Endothelial cell of umbilical vein (primary cell): ENCODE data around the gene MAST1. TPM values are rescaled to one million over a fixed set of nuclear protein-coding genes. Genes with fewer than 3 reads are reported as not detected.

ENCODE experiments used
- BruUV-seq: library from RNA; stranded (reverse); fragments of 400-500 nt; replicated peaks from 2 replicates; lab custom pipeline; 2021; lab: Mats Ljungman, UMichigan
- CTCF ChIA-PET: fragments of 300-600, 350-600 bp; sonication (Branson Sonifier 250); formaldehyde crosslinking; loops from one replicate; lab custom pipeline; 2021; ENCODE audit warnings: antibody characterized with exemption, inconsistent platforms; lab: Charles Lee
- POLR2A ChIA-PET: fragments of 300-600, 350-600 bp; sonication (Branson Sonifier 250); formaldehyde crosslinking; loops from one replicate; lab custom pipeline; 2021; ENCODE audit warnings: antibody characterized with exemption, inconsistent platforms; lab: Charles Lee
- DNase-seq: peaks from one replicate; pipeline ENCODE4 v3.0.0-alpha.2; 2011; ENCODE audit warnings: low read depth, low spot score
- FAIRE-seq: peaks from 2 replicates; lab custom pipeline; 2011; peaks lifted over from hg19 to GRCh38; lab: Jason Lieb, UNC
- H2AFZ ChIP-seq: 2 replicates; pipeline ENCODE4 v1.6.0; 2012; ENCODE audit warnings: low read depth, low read length, control low read depth, inconsistent platforms
- H3K27ac ChIP-seq: 2 replicates; pipeline ENCODE4 v1.5.1; 2011; ENCODE audit warnings: low read depth, mild to moderate bottlenecking, control low read depth, low read length, moderate library complexity; ENCODE audit not compliant: insufficient read depth
- H3K27me3 ChIP-seq, 2 experiments: 2 replicates each; pipeline versions ENCODE4 v1.6.0 to v1.6.1; 2011; ENCODE audit warnings: low read length in 2 of 2, mixed read lengths in 1 of 2; ENCODE audit not compliant: control insufficient read depth in 2 of 2, insufficient read depth in 2 of 2
- H3K36me3 ChIP-seq, 2 experiments: 2 replicates in 1 of 2; 3 replicates in 1 of 2; pipeline ENCODE4 v1.5.1; 2011; ENCODE audit warnings: low read length in 2 of 2, mild to moderate bottlenecking in 1 of 2, moderate library complexity in 1 of 2; ENCODE audit not compliant: control insufficient read depth in 2 of 2, insufficient read depth in 2 of 2; ENCODE audit errors: extremely low read depth in 1 of 2
- H3K4me1 ChIP-seq: 3 replicates; pipeline ENCODE4 v1.5.1; 2011; ENCODE audit warnings: mild to moderate bottlenecking, low read length; ENCODE audit not compliant: control insufficient read depth, insufficient read depth; ENCODE audit errors: extremely low read depth
- H3K4me2 ChIP-seq: 2 replicates; pipeline ENCODE4 v1.6.1; 2011; ENCODE audit warnings: low read length, control low read depth, mixed read lengths; ENCODE audit not compliant: insufficient read depth
- H3K4me3 ChIP-seq, 3 experiments: fragments of 200-600 bp in 1 of 3; sonication (generic), shearing (Covaris generic) in 1 of 3; replicated peaks in 1 of 3; 2 replicates each; pipeline ENCODE4 v1.5.1; 2011 to 2016; ENCODE audit warnings: control low read depth in 3 of 3, low read length in 3 of 3, mild to moderate bottlenecking in 2 of 3, inconsistent platforms in 1 of 3, low read depth in 1 of 3, moderate library complexity in 1 of 3; ENCODE audit not compliant: insufficient read depth in 1 of 3
- H3K79me2 ChIP-seq: 2 replicates; pipeline ENCODE4 v1.6.0; 2012; ENCODE audit warnings: low read length, inconsistent platforms; ENCODE audit not compliant: control insufficient read depth, insufficient read depth
- H3K9ac ChIP-seq: replicated peaks from 2 replicates; pipeline ENCODE3; 2011; ENCODE audit warnings: low read length, control low read depth; ENCODE audit not compliant: insufficient read depth; ENCODE audit errors: extremely low read depth
- H3K9me1 ChIP-seq: replicated peaks from 3 replicates; pipeline ENCODE4 v1.6.0; 2011; ENCODE audit warnings: mild to moderate bottlenecking, low read length; ENCODE audit not compliant: control insufficient read depth, insufficient read depth; ENCODE audit errors: extremely low read depth
- H3K9me3 ChIP-seq: replicated peaks from 2 replicates; pipeline ENCODE4 v1.5.1; 2012; ENCODE audit warnings: low read length, inconsistent platforms; ENCODE audit not compliant: control insufficient read depth, insufficient read depth
- H4K20me1 ChIP-seq: replicated peaks from 2 replicates; pipeline ENCODE3; 2011; ENCODE audit warnings: mild to moderate bottlenecking, low read length; ENCODE audit not compliant: control insufficient read depth, insufficient read depth; ENCODE audit errors: extremely low read depth
- EZH2 ChIP-seq: IDR thresholded peaks from 2 replicates; pipeline ENCODE4 v1.6.1; 2012; ENCODE audit warnings: borderline replicate concordance, low read depth, mild to moderate bottlenecking, moderate library complexity, low read length, inconsistent platforms; ENCODE audit not compliant: severe bottlenecking
- FOS ChIP-seq: IDR thresholded peaks from 2 replicates; pipeline ENCODE4 v1.6.1; 2011; ENCODE audit warnings: mild to moderate bottlenecking, low read length, moderate library complexity, borderline replicate concordance; ENCODE audit not compliant: insufficient read depth
- GATA2 ChIP-seq: IDR thresholded peaks from 2 replicates; pipeline ENCODE4 v1.7.0; 2011; ENCODE audit warnings: low read depth, mild to moderate bottlenecking, moderate library complexity, mixed read lengths, low read length; ENCODE audit not compliant: insufficient read length, insufficient read depth
- JUN ChIP-seq: IDR thresholded peaks from 2 replicates; pipeline ENCODE4 v1.6.1; 2011; ENCODE audit warnings: borderline replicate concordance, low read depth; ENCODE audit not compliant: insufficient read length, insufficient read depth
- MYC ChIP-seq: IDR thresholded peaks from one replicate; pipeline ENCODE4 v1.6.1; 2011; ENCODE audit warnings: mild to moderate bottlenecking, low read depth, low read length
- POLR2A ChIP-seq: IDR thresholded peaks from 2 replicates; pipeline ENCODE4 v1.6.1; 2012; ENCODE audit warnings: low read depth, mild to moderate bottlenecking, control low read depth, low read length
- POLR2AphosphoS5 ChIP-seq: IDR thresholded peaks from 2 replicates; pipeline ENCODE4 v1.6.1; 2012; ENCODE audit warnings: low read depth, mild to moderate bottlenecking, control low read depth, low read length, moderate library complexity; ENCODE audit not compliant: insufficient read depth
- dilution Hi-C: fragments of 300-500 bp; cut with MboI; formaldehyde crosslinking; loops from one replicate; pipeline ENCODE4 v1.15.0; 2019; ENCODE audit warnings: low sequenced_read_pairs; ENCODE audit not compliant: extremely low pct_ligation_motif_present
- intact Hi-C: fragments of 100-400 bp; cut with micrococcal nuclease; formaldehyde crosslinking; loops from one replicate; pipeline ENCODE4 v1.10.0; 2022
- polyA plus RNA-seq, 4 experiments: library from polyadenylated mRNA; depleted of rRNA in 3 of 4; stranded (reverse) in 3 of 4; unstranded in 1 of 4; fragments of >200 nt; gene quantifications; 2 replicates each; pipeline versions ENCODE4 v1.2.1 to v1.2.3, GENCODE V29; 2011 to 2012; ENCODE audit warnings: missing spikeins in 1 of 4
- total RNA-seq: library from RNA; stranded (reverse); gene quantifications from 2 replicates; pipeline ENCODE4 v1.2.3, GENCODE V29; 2021
- TF ChIP-seq, protein P1 (sequence below): IDR thresholded peaks from 2 replicates; pipeline ENCODE4 v1.6.1; 2011; ENCODE audit not compliant: insufficient read depth, insufficient read length
- TF ChIP-seq, protein P2 (sequence below), 2 donors: IDR thresholded peaks; 1 replicate in 1 of 2; 2 replicates in 1 of 2; pipeline ENCODE4 v1.5.1; 2011; ENCODE audit warnings: low read length in 2 of 2, mild to moderate bottlenecking in 2 of 2, moderate library complexity in 2 of 2, control low read depth in 1 of 2, inconsistent platforms in 1 of 2, low read depth in 1 of 2; ENCODE audit not compliant: insufficient read depth in 1 of 2; ENCODE audit errors: extremely low read depth in 1 of 2

Gene MAST1
- total and polyA plus RNA-seq, 2 donors (not counting 3 experiments of a cell fraction or from before 2014, with no cell fraction given), result 0.13 to 0.46 TPM

DNA sequence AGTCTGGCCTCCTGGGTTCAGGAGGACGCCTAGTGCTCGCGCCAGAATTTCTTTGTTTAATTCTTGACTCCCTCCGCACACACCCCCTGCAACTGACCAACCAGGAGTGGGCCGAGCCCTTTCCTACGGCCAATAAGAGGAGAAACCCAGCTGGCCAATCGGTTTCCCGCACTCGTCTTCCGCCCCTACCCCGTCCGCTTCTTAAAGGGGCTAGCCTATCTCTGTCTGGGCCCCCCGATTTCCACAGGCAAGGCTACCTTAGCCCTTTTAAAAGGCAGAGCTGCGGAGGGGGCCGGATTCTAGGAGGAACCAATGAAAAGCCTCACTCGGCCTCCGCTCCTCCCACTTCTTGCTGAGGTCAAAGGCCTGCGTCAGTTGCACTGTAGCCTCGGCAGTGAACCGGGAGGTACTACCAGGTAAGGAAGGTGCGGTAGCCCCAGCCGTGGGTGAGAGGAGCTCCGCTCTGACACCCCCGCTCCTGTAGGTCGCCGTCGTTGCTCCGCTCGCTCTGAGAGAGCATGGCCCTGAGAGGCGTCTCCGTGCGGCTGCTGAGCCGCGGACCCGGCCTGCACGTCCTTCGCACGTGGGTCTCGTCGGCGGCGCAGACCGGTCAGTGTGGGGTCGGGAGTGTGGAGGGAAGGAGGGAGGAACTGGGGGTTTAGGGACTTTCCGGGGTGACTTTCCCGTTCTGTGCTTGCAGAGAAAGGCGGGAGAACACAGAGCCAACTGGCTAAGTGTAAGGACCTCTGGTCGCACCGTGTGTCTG, 52.7 kb downstream of the MAST1 start, which contains the start of gene GCDH:
GCDH (plus strand) TSS at position 374 of the 766 bp plus-strand sequence; CDS start at position 519, 145 bp downstream.
- peak within 1 kb of the TSS; percentile 61 for H3K9ac ChIP-seq
- H3K4me3 ChIP-seq, result peak within 1 kb of the TSS; percentile 40 to 79 (median 68)
- peak within 1 kb of the TSS; percentile 86 for H3K4me2 ChIP-seq
- FAIRE-seq (peak; percentile 100), DNase-seq (peak; percentile 99)
- H4K20me1 ChIP-seq, result no peaks in the 10 kb centered on the region
- H3K36me3 ChIP-seq, result peaks cover 0 to under 1% of the 10 kb centered on the region in 2 experiments
- H3K9me3 ChIP-seq, result no peaks in the 10 kb centered on the region
- intact Hi-C loops, result loop anchor here (2.0 kb wide), 1 partner anchor 48 kb away; the partner anchor contains the start of gene CALR
- no peaks in the 10 kb centered on the region for H3K9me1 ChIP-seq
- H3K79me2 ChIP-seq, result no peaks in the 10 kb centered on the region
- POLR2A ChIA-PET, result interaction anchor here (0.5 to 1.1 kb wide), 5 partner anchors 9 to 205 kb away, joined by 3 to 8 read pairs (median 4); partner anchors contain the start of gene SYCE2
- BruUV-seq, result no TSS peak
- H2AFZ ChIP-seq, result peak within 1 kb of the TSS; percentile 97
- peak; percentile 47 for TF ChIP-seq POLR2AphosphoS5
- TF ChIP-seq JUN, result no peak
- no peak for TF ChIP-seq GATA2
- TF ChIP-seq EZH2, result no peak
- dilution Hi-C loops, result no loop called here
- peaks cover 10% of the 10 kb centered on the region for H3K4me1 ChIP-seq
- no peak within 1 kb of the TSS for H3K27ac ChIP-seq
- CTCF ChIA-PET, result interaction anchor here (0.8 to 2.1 kb wide), 6 partner anchors 9 to 74 kb away, joined by 3 to 12 read pairs (median 4); partner anchors contain the start of genes DNASE2 and FARSA
- H3K27me3 ChIP-seq, result peaks cover 5% of the 10 kb centered on the region in 2 experiments

DNA sequence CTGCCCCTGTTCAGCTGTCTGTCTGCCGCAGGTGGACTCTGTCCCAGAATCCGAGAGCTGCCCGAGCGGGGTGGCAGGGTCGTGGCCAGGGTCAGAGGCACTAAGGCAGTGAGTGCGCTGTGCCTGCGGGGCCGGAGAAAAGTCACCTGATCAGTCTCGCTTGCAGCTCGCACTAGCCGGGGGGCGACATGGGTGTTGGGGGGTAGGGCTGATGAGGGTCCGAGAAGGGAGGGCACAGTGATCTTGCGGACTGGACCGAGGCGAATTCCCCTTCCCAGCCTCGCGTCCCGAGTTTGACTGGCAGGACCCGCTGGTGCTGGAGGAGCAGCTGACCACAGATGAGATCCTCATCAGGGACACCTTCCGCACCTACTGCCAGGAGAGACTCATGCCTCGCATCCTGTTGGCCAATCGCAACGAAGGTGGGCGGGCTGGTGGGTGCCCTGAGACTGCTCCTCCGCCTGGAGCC, 53.3 kb downstream of the MAST1 start:
- H3K27me3 ChIP-seq, result peaks cover 0 to 2% of the 10 kb centered on the region in 2 experiments
- CTCF ChIA-PET, result interaction anchor here (0.8 to 2.1 kb wide), 6 partner anchors 10 to 74 kb away, joined by 3 to 12 read pairs (median 4); partner anchors contain the start of genes DNASE2 and FARSA
- POLR2A ChIA-PET, result interaction anchor here (0.5 to 1.1 kb wide), 3 partner anchors 10 to 204 kb away, joined by 3 to 8 read pairs (median 4); no protein-coding TSS in a partner anchor
- H4K20me1 ChIP-seq, result no peaks in the 10 kb centered on the region
- H3K79me2 ChIP-seq, result no peaks in the 10 kb centered on the region
- intact Hi-C loops (loop anchor here (2.0 kb wide), 1 partner anchor 47 kb away; the partner anchor contains the start of gene CALR), dilution Hi-C loops (no loop called here)
- H3K4me1 ChIP-seq, result peaks cover 10% of the 10 kb centered on the region
- FAIRE-seq (no peak), DNase-seq (no peak)
- peak overlapping the region; percentile 97 for H2AFZ ChIP-seq
- no peaks in the 10 kb centered on the region for H3K9me1 ChIP-seq
- peak overlapping the region; percentile 86 for H3K4me2 ChIP-seq
- BruUV-seq, result TSS peak; percentile 19
- H3K36me3 ChIP-seq, result peaks cover 0 to 5% of the 10 kb centered on the region in 2 experiments
- no peak overlapping the region for H3K27ac ChIP-seq
- TF ChIP-seq JUN (no peak), MYC (no peak), POLR2A (no peak), POLR2AphosphoS5 (no peak), FOS (no peak), GATA2 (no peak), EZH2 (no peak)
- TF ChIP-seq, protein P1, sequence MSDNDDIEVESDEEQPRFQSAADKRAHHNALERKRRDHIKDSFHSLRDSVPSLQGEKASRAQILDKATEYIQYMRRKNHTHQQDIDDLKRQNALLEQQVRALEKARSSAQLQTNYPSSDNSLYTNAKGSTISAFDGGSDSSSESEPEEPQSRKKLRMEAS, result no peak
- TF ChIP-seq, protein P2, sequence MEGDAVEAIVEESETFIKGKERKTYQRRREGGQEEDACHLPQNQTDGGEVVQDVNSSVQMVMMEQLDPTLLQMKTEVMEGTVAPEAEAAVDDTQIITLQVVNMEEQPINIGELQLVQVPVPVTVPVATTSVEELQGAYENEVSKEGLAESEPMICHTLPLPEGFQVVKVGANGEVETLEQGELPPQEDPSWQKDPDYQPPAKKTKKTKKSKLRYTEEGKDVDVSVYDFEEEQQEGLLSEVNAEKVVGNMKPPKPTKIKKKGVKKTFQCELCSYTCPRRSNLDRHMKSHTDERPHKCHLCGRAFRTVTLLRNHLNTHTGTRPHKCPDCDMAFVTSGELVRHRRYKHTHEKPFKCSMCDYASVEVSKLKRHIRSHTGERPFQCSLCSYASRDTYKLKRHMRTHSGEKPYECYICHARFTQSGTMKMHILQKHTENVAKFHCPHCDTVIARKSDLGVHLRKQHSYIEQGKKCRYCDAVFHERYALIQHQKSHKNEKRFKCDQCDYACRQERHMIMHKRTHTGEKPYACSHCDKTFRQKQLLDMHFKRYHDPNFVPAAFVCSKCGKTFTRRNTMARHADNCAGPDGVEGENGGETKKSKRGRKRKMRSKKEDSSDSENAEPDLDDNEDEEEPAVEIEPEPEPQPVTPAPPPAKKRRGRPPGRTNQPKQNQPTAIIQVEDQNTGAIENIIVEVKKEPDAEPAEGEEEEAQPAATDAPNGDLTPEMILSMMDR (IDR thresholded peaks at IDR 0.05; ENCODE audit: extremely low read depth in 1 of 2, insufficient read depth in 1 of 2, low read depth in 1 of 2, low read length in 2 of 2), result no peak
- H3K4me3 ChIP-seq, result peak overlapping the region; percentile 40 to 79 (median 68)
- no peaks in the 10 kb centered on the region for H3K9me3 ChIP-seq
- peak overlapping the region; percentile 61 for H3K9ac ChIP-seq
